Skeletal muscle satellite cell (primary cell): ENCODE results near the gene KRTAP5-3.

Experiments
- H3K27me3 ChIP-seq: 2 replicates; pipeline ENCODE4 v1.7.0; 2013; ENCODE audit warnings: low read length; ENCODE audit not compliant: control insufficient read depth, insufficient read depth
- H3K36me3 ChIP-seq: 2 replicates; pipeline ENCODE4 v1.7.0; 2013; ENCODE audit warnings: mild to moderate bottlenecking, control low read depth, low read length; ENCODE audit not compliant: insufficient read depth
- H3K4me1 ChIP-seq: 2 replicates; pipeline ENCODE4 v1.7.0; 2013; ENCODE audit warnings: low read length; ENCODE audit not compliant: control insufficient read depth, insufficient read depth
- H3K4me2 ChIP-seq: 2 replicates; pipeline ENCODE4 v1.7.0; 2013; ENCODE audit warnings: mild to moderate bottlenecking, low read length
- H3K4me3 ChIP-seq: 2 replicates; pipeline ENCODE4 v1.7.0; 2013; ENCODE audit warnings: low read length
- H3K9ac ChIP-seq: 2 replicates; pipeline ENCODE4 v1.7.0; 2013; ENCODE audit warnings: mild to moderate bottlenecking, low read depth, low read length, moderate library complexity
- H3K9me3 ChIP-seq: replicated peaks from 2 replicates; pipeline ENCODE4 v1.7.0; 2013; ENCODE audit warnings: mild to moderate bottlenecking, control low read depth, low read length

KRTAP5-3 gene

GRCh38 chr11:1573077-1573902, 35.0 kb downstream of the KRTAP5-3 start:
- H3K4me2 ChIP-seq, result no peak overlapping the region
- H3K9ac ChIP-seq, result no peak overlapping the region
- peaks cover 32% of the 10 kb centered on the region for H3K27me3 ChIP-seq
- no peaks in the 10 kb centered on the region for H3K36me3 ChIP-seq
- H3K9me3 ChIP-seq, result no peaks in the 10 kb centered on the region
- H3K4me1 ChIP-seq, result no peaks in the 10 kb centered on the region
- H3K4me3 ChIP-seq, result no peak overlapping the region

GRCh38 chr11:1572197-1573076, 35.8 kb downstream of the KRTAP5-3 start, which contains the start of gene DUSP8:
Gene DUSP8 (minus strand): TSS chr11:1572271. CDS start chr11:1565826, 6,445 bp downstream.
- peak within 1 kb of the TSS; percentile 52 for H3K4me2 ChIP-seq
- H3K9ac ChIP-seq, result no peak within 1 kb of the TSS
- no peaks in the 10 kb centered on the region for H3K9me3 ChIP-seq
- no peaks in the 10 kb centered on the region for H3K4me1 ChIP-seq
- H3K36me3 ChIP-seq, result no peaks in the 10 kb centered on the region
- H3K4me3 ChIP-seq, result peak within 1 kb of the TSS; percentile 56
- peaks cover 27% of the 10 kb centered on the region for H3K27me3 ChIP-seq

GRCh38 chr11:1571760-1572196, 36.5 kb downstream of the KRTAP5-3 start:
- Histone ChIP-seq H3K4me3 (no peak overlapping the region), H3K27me3 (peaks cover 27% of the 10 kb centered on the region), H3K4me2 (no peak overlapping the region), H3K9ac (no peak overlapping the region), H3K36me3 (no peaks in the 10 kb centered on the region), H3K9me3 (no peaks in the 10 kb centered on the region), H3K4me1 (no peaks in the 10 kb centered on the region)

GRCh38 chr11:1570896-1571759, 37.1 kb downstream of the KRTAP5-3 start:
- H3K4me1 ChIP-seq, result no peaks in the 10 kb centered on the region
- H3K4me2 ChIP-seq, result no peak overlapping the region
- H3K9ac ChIP-seq, result no peak overlapping the region
- H3K4me3 ChIP-seq, result no peak overlapping the region
- H3K36me3 ChIP-seq, result no peaks in the 10 kb centered on the region
- peaks cover 27% of the 10 kb centered on the region for H3K27me3 ChIP-seq
- no peaks in the 10 kb centered on the region for H3K9me3 ChIP-seq

GRCh38 chr11:1570531-1570895, 37.8 kb downstream of the KRTAP5-3 start:
- no peak overlapping the region for H3K4me2 ChIP-seq
- H3K9ac ChIP-seq, result no peak overlapping the region
- no peaks in the 10 kb centered on the region for H3K36me3 ChIP-seq
- no peak overlapping the region for H3K4me3 ChIP-seq
- H3K27me3 ChIP-seq, result peaks cover 33% of the 10 kb centered on the region
- no peaks in the 10 kb centered on the region for H3K9me3 ChIP-seq
- no peaks in the 10 kb centered on the region for H3K4me1 ChIP-seq

- H3K4me2 ChIP-seq, result no peak overlapping the region
- no peak overlapping the region for H3K4me3 ChIP-seq
- H3K9me3 ChIP-seq, result no peaks in the 10 kb centered on the region
- H3K4me1 ChIP-seq, result no peaks in the 10 kb centered on the region
- no peak overlapping the region for H3K9ac ChIP-seq
- H3K27me3 ChIP-seq, result peaks cover 35% of the 10 kb centered on the region
- H3K36me3 ChIP-seq, result no peaks in the 10 kb centered on the region
These were observed 38.2 kb downstream of the KRTAP5-3 start for GRCh38 chr11:1570001-1570453.

- no peaks in the 10 kb centered on the region for H3K9me3 ChIP-seq
- H3K4me3 ChIP-seq, result no peak overlapping the region
- H3K4me2 ChIP-seq, result no peak overlapping the region
- H3K9ac ChIP-seq, result no peak overlapping the region
- H3K27me3 ChIP-seq, result peaks cover 32% of the 10 kb centered on the region
- H3K4me1 ChIP-seq, result peaks cover 4% of the 10 kb centered on the region
- no peaks in the 10 kb centered on the region for H3K36me3 ChIP-seq
These were observed 38.9 kb downstream of the KRTAP5-3 start for GRCh38 chr11:1569251-1569780.

- Histone ChIP-seq H3K4me3 (no peak overlapping the region), H3K4me2 (no peak overlapping the region), H3K36me3 (no peaks in the 10 kb centered on the region), H3K4me1 (peaks cover 7% of the 10 kb centered on the region), H3K9ac (no peak overlapping the region), H3K27me3 (peaks cover 27% of the 10 kb centered on the region), H3K9me3 (no peaks in the 10 kb centered on the region)
These were observed 39.8 kb downstream of the KRTAP5-3 start for GRCh38 chr11:1568441-1568911.

GRCh38 chr11:1567721-1568100, 40.6 kb downstream of the KRTAP5-3 start:
- Histone ChIP-seq H3K9me3 (no peaks in the 10 kb centered on the region), H3K36me3 (no peaks in the 10 kb centered on the region), H3K4me2 (no peak overlapping the region), H3K27me3 (peaks cover 22% of the 10 kb centered on the region), H3K9ac (no peak overlapping the region), H3K4me3 (no peak overlapping the region), H3K4me1 (peaks cover 7% of the 10 kb centered on the region)

GRCh38 chr11:1567052-1567720, 41.1 kb downstream of the KRTAP5-3 start:
- H3K27me3 ChIP-seq, result peaks cover 22% of the 10 kb centered on the region
- no peaks in the 10 kb centered on the region for H3K9me3 ChIP-seq
- no peaks in the 10 kb centered on the region for H3K36me3 ChIP-seq
- H3K4me3 ChIP-seq, result no peak overlapping the region
- peaks cover 7% of the 10 kb centered on the region for H3K4me1 ChIP-seq
- H3K9ac ChIP-seq, result no peak overlapping the region
- H3K4me2 ChIP-seq, result no peak overlapping the region
